HG02798 (cell line): ENCODE data around the gene GNMT.

Experiments used
- ATAC-seq: cut with Tn5 transposase; IDR thresholded peaks from one replicate; pipeline ENCODE4 v1.9.1; 2021; ENCODE audit warnings: mild to moderate bottlenecking; ENCODE audit not compliant: unreplicated experiment, poor library complexity

GNMT gene

DNA sequence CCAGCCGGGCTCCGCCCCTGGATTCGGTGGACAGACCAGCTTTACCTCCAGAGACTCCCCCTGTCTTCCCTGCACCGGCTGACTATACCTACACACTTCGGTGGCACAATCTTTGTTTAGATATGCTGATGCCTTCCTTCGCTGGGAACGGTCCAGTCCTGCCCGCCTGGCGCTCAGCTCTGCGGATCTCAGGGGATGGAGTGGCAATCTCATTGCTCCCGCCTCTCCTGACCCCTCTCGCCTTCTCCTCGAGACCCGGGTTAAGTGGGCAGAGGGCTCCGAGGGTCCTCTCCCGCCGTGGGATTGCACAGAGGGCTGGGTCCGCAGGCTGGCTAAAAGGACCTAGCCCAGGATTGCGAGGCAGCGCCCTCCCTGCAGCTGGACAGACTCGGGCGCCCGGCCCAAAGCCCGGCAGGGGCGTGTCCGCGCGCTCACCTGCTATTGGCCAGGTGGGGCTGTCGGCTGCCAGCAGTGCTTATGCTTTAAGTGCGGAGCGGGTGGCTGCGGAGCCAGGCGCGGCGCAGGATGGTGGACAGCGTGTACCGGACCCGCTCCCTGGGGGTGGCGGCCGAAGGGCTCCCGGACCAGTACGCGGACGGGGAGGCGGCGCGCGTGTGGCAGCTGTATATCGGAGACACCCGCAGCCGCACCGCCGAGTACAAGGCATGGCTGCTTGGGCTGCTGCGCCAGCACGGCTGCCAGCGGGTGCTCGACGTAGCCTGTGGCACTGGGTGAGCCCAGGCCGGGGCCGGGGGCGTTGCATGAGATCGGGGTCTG, at the start of gene GNMT:
Gene GNMT (plus strand): TSS at position 512 of the 777 bp plus-strand sequence. CDS start 14 bp downstream, at position 526.
- ATAC-seq = no peak

DNA sequence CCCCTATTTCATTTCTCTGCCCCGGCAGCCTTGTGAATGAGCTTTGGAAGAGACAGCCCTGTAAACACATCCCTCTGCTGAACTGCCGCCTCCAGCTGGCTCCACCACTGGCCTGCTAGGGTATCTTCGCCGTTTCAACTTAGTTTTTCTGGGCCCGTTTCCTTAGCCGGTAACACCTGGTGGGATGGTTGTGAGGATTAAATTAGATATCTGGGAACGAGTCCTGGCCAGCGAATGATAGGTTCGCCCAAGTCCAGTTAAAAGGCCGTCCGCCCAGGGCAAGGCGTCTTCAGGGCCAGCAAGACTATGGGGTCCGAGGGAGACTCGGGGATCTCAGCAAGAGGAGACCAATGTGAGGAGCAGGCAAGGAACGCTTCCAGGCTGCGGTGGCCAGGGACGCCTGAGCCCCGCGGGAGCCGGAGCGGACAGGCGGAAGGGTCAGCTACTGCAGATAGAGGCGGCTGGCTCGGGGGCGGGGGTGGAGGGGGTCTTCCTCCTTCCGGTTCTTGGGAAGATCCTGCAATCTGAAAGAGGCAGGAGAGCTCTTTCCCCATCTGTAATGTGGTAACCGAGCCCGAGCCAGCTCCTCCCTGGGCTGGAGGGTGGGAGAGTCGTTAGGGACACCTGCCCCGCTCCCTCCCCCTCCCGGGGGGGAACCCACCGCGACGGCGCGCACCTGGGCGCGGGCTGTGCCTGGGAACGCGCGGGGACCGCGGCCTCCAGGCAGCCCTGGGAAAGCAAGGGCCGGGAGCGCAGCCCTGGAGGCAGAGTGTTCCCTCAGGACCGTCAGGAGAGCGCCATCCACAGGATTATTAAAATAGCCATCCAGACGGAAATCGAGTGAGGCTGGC, 49.2 kb upstream of the GNMT start:
- ATAC-seq = no peak

DNA sequence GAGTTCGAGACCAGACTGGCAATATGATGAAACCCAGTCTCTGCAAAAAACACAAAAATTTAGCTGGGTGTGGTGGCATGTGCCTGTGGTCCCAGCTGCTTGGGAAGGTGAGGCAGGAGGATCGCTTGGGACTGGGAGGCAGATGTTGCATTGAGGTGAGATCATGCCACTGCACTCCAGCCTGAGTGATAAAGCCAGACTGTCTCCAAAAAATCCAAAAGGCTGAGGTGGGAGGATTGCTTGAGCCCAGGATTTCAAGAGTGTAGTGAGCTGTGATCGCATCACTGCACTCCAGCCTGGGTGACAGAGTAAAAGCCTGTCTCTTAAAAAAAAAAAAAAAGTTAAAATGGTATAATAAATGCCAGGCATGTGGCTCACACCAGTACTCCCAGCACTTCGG, 46.0 kb upstream of the GNMT start:
- no peak for ATAC-seq

DNA sequence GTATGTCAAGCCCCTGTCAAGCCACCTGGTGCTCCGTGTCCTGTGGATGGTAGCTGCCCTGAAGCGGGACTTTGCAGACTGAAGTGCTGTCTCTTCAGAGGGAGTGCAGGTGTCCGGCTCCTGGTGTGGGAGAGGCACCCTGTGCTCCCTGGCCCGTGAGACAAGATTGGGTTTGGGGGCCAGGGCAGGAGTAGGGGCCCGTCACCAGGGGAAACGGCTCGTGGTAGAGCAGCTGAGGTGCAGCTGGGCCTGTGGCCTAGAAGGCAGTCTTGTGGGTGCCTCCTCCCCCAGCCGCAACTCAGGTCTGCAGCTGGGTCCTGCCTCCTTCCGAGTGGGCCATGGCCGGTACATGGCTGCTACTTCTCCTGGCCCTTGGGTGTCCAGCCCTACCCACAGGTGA, 44.8 kb upstream of the GNMT start, which contains the start of gene PTCRA:
Gene PTCRA (plus strand): TSS at position 322 of the 400 bp plus-strand sequence. CDS start 17 bp downstream, at position 339.
- no peak for ATAC-seq

DNA sequence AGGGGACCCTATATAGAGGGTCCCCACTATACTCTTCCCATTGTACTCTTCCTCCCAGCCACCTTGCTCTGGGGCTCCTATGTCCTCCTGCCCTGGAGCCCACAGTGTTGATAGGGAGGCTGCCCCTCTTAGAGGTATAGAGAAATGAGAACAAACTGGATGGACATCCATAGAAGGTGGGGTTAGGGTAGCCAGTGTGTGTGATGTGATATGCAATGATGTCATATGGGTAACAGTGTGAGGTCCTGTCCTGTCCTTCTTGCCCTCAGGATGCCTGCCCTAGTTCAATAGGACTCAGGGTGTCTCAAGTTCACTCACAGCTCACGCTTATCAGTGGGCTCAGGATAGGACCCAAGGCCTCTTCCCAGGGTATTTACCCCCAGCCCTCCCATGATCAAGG, 44.3 kb upstream of the GNMT start:
- ATAC-seq = no peak

DNA sequence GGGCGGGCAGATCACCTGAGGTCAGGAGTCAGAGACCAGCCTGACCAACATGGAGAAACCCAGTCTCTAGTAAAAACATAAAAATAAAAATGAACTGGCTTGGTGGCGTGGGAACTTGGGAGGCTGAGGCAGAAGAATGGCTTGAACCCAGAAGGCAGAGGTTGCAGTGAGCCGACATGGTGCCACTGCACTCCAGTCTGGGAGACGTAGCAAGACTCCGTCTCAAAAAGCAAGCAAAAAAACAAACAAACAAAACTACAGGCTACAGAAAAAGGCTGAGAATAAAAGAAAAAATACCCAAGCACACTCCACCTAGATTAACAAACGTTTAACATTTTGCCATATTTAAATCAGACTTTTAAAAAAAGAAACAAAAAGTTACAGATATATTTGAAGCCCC, 38.8 kb upstream of the GNMT start:
- ATAC-seq = no peak

DNA sequence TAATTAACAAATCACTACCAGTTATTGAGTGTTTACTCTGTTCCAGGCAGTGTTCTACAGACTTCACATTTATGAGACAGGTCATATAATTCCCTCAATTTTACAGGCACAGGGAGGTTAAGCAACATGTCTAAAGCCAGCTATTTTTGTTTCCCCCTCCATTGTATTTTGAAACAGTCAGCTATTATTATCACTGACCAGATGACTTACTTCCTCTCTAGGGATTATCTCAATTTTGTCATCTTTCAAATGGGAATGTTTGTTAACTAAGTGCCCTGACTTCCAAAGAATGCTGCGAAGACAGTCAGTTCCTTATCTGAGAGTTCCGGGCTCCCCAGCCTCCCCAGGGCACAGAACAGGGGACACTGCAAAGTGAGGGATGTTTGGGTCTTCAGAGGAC, 36.9 kb upstream of the GNMT start:
- ATAC-seq = no peak

DNA sequence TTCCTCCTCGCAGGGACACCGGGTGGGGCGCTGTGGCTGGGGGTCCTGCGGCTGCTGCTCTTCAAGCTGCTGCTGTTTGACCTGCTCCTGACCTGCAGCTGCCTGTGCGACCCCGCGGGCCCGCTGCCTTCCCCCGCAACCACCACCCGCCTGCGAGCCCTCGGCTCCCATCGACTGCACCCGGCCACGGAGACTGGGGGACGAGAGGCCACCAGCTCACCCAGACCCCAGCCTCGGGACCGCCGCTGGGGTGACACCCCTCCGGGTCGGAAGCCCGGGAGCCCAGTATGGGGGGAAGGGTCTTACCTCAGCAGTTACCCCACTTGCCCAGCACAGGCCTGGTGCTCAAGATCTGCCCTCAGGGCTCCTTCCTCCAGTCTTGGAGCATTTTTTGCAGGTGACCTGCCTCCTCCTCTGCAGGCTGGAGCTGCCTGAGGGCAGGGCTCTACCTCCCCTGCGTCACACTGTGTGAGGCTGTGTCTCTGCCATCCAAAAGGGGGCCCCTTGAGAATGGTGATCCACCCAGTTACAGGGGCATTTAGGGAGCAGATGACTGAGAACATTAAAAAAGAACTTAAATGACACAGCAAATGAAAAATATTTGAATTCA, 35.2 kb upstream of the GNMT start:
- no peak for ATAC-seq

DNA sequence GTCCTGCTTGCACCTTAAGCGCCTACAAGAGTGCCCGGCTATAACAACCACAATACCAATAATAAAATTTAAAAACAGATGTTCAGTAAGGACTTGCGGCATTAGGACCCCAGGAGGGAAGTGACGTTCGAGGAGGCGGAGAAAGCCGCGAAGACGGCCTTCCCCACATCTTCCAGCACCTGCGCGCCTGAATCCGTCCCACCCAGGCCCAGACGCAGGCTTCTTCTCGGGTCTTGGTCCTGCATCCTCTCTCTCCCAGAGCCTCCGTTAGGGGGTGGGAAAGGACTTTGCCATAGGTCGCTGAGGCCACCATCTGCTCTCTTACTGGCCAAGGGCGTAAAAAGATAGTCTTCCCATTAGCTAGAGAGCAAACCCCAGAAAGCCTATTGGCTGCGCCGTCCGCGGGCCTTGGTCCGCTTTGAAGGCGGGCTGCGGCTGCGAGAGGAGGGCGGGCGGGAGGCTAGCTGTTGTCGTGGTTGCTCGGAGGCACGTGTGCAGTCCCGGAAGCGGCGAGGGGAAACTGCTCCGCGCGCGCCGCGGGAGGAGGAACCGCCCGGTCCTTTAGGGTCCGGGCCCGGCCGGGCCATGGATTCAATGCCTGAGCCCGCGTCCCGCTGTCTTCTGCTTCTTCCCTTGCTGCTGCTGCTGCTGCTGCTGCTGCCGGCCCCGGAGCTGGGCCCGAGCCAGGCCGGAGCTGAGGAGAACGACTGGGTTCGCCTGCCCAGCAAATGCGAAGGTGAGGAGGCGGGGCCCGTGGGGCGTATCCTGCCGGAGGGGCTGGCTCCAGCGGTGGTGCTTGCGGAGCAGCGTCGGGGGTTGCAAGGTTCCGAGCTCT, 31.4 kb upstream of the GNMT start, which contains the start of gene CNPY3:
Gene CNPY3 (plus strand): TSS at position 495 of the 835 bp plus-strand sequence. CDS start 91 bp downstream, at position 586.
- peak; percentile 86 for ATAC-seq

DNA sequence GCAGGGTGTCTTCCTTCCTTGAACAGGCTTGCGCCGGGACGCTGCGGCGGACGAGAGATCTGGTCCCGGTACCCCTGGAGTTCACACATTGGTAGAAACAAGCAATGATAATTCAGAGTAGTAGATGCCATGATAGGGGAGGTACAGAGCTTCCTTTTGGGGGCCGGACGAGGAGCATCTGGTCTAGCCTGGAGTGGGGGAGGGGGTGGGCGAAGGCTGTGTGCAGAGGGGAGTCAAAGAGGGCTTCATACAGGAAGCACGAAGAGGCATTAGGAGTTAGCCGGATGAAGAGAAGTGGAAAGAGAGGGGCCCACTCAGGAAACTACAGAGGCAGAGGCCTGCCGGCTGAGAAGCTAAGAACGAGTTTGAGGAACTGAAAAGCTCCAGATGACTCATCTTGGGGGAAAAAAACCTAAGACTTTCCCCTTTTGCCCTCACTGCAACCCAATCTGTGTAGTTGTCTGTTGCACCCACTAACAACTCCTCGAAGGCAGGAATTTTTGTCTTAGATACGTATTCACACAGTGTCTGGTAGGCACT, 30.7 kb upstream of the GNMT start:
- peak; percentile 51 for ATAC-seq

DNA sequence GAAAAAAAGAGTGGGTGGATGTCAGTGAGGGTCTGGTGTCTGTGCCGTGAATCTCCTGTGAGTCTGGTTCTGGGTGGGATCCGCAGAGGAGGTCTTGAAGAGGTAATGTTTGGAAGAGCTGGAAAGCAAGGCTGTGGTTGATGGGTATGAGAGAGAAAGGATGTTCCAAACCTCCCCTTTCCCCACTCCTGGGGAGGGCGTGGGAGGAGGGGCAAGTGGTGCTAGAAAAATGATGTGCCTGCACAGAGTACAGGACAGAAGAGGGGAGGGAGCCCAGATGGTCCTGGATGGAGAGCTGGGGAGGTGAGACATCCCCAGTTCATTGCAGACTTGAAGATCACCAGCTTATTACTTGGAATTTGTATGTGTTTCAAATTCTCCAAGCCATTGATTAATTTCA, 28.1 kb upstream of the GNMT start:
- ATAC-seq = no peak

DNA sequence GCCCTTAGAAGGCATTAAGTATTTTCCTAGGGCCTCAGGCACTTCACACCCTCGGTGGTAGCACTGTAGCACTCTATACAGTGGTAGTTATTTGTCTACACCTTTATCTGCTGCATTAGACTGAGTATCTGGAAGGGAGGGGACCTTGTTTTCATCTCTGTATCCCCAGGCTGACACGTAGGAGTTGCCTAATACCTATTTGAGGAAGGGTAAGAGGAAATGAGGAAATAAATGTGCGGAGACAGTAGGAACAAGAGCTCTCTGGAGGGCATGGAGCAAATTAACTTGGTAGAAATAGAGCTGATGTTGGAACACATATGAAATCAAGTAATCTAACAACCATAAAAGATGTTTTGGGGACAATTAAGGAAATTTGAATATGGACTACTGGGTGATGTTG, 27.3 kb upstream of the GNMT start:
- no peak for ATAC-seq

DNA sequence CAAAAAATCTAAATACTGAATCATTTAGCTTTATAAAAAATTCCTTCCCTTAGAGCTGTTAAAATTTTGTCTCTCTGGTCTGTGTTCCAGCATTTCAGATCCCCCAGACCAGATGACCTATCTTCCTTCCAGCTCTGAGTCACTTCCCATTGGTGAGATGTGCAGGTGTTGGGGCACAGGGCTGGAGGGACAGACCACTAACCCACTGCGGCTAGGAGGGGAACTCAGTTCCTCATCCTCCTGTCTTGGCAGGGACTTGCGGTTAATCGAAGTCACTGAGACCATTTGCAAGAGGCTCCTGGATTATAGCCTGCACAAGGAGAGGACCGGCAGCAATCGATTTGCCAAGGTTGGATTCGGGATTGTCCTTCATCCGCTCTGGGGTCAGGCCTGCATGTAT, 25.2 kb upstream of the GNMT start:
- no peak for ATAC-seq

DNA sequence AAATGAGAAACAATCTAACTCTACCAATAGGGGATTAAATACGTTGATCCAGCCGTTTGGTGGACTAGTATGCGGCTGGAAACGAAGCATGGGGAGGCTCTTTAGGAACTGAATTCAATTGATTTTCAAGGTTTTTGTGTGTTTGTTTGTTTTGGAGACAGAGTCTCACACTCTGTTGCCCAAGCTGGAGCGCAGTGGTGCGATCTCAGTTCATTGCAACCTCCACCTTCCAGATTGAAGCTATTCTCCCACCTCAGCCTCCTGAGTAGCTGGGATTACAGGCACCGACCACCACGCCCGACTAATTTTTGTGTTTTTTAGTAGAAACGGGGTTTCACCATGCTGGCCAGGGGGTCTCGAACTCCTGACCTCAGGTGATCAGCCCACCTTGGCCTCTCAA, 24.2 kb upstream of the GNMT start:
- ATAC-seq = no peak

DNA sequence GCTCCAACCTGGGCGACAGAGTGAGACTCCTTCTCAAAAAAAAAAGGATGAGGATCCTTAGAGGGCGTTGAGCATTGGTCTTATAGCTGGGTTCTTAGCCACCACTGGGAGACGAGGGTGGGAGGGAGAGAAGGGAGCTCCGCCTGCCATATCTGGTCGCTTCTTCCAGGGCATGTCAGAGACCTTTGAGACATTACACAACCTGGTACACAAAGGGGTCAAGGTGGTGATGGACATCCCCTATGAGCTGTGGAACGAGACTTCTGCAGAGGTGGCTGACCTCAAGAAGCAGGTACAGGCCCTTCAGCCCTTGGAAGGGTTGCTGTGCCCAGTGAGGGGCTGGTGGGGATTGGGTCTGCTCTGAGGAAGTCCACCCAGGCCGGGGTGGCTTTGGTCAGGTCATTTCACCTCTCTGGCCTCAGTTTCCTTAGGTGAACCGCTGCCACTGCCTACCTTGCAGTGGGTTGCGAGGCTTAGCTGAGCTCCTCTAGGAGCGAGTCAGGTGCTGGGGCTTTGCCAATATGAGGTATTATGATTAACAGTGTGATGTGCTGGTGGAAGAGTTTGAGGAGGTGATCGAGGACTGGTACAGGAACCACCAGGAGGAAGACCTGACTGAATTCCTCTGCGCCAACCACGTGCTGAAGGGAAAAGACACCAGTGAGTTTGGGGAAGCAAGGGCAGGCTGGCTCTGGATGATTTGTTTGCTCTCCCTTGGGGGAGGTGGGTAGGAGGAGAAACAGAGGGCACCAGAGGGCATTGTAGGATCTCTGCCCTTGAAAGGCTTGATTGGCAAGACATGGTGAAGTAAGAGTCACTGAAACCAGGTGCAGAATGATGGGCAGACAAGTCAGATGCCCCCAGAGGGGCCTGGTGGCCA, 22.8 kb upstream of the GNMT start:
- ATAC-seq = no peak

DNA sequence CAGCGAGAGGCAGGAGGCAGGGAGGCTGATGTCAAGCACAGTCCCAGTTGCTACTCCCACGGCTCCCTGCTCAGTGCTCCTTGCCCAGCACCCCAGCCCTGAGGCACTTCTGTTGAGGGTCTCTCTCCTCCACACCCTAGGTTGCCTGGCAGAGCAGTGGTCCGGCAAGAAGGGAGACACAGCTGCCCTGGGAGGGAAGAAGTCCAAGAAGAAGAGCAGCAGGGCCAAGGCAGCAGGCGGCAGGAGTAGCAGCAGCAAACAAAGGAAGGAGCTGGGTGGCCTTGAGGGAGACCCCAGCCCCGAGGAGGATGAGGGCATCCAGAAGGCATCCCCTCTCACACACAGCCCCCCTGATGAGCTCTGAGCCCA, 22.1 kb upstream of the GNMT start:
- ATAC-seq = no peak

DNA sequence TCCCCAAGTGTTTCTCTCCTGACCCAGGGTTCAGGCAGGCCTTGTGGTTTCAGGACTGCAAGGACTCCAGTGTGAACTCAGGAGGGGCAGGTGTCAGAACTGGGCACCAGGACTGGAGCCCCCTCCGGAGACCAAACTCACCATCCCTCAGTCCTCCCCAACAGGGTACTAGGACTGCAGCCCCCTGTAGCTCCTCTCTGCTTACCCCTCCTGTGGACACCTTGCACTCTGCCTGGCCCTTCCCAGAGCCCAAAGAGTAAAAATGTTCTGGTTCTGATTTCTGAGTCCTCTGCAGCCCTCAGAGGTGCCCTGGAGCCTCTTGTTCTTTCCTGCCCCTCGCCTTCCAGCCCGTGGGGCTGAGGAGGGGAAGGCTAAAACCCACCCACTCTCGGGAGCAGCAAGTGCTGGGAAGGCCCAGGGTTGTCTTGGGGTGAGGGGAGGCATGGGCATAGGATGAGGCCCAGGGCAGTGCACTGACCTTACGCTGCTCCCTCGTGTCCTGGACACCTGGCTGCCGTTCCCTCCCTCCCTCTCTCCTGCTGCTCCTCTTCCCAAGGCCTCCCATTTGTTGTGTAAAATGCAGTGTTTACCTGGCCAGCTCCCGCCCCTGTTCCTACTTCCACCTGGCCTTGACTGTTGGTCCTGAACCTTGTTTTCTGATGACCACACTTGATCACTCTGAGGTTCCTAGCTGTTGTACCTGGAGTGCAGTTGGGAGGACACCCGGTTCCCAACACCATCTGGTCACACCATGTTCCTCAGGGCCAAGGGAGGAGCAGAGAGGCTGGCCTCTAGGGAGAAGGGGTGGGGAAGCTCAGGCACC, 21.4 kb upstream of the GNMT start:
- ATAC-seq = no peak

DNA sequence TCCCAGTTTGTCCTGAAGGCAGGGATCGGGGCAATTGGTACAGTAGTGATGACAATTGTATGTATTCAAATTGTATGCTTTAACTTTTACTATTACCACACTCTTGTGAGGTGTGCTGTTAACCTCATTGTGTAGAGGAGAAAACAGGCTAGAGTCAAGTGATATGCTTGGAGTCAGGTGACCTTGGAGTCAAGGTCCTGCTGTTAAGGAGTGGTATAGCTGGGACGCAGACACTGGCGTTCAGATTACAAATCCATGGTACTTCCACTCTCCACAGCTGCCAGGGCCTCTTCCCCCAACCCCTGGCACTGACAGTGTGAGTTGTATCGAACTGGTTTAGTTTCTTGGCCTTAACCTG, 20.8 kb upstream of the GNMT start:
- ATAC-seq = no peak
